Mucosa of descending colon (tissue), 3 donors: ENCODE measurements around the gene SEMA3C. TPM values are rescaled to one million over a fixed set of nuclear protein-coding genes. Genes with fewer than 3 reads are reported as not detected.

Source experiments
- ATAC-seq: fragments of 200-7000 bp; cut with Tn5 transposase; one replicate; pipeline ENCODE4 v1.9.1; 2020; ENCODE audit warnings: mild to moderate bottlenecking, moderate library complexity
- DNase-seq, 3 donors: peaks; one replicate each; pipeline ENCODE4 v3.0.0-alpha.2; 2020
- H3K36me3 ChIP-seq: fragments of 200-600 bp; one replicate; pipeline ENCODE4 v1.8.0; 2021; ENCODE audit warnings: low read depth, mild to moderate bottlenecking
- H3K4me1 ChIP-seq: fragments of 200-600 bp; one replicate; pipeline ENCODE4 v1.8.0; 2021; ENCODE audit warnings: low read depth, mild to moderate bottlenecking
- H3K4me3 ChIP-seq: fragments of 200-600 bp; one replicate; pipeline ENCODE4 v1.8.0; 2021; ENCODE audit warnings: mild to moderate bottlenecking
- H3K9me3 ChIP-seq: fragments of 200-600 bp; one replicate; pipeline ENCODE4 v1.8.0; 2021; ENCODE audit warnings: mild to moderate bottlenecking
- CTCF ChIP-seq: fragments of 200-600 bp; IDR thresholded peaks from one replicate; pipeline ENCODE4 v1.8.0; 2022; ENCODE audit warnings: antibody characterized with exemption, mild to moderate bottlenecking
- intact Hi-C, 2 donors: fragments of 100-400 bp; cut with DNase I in 1 of 2; cut with micrococcal nuclease in 1 of 2; formaldehyde crosslinking; loops; one replicate each; pipeline versions ENCODE4 v1.11.0 to v1.11.1; 2022; cut with DNase I, micrococcal nuclease
- total RNA-seq, 3 donors: library from RNA; stranded (reverse); fragmentation: NEBNext Ultra II Directional in 2 of 3; extraction: Animal tissue kit (Norgen Biotek cat#: 25700) in 2 of 3; gene quantifications; one replicate each; pipeline versions ENCODE4 v1.2.1 to v1.2.4, GENCODE V29; 2021 to 2023
- donor health status: DM: no; HTN: no; CAD: no; lungs with moderate emphysema.
- donor health status: DM: no; HTN: no; CAD: no.
- donor health status: DM: no; HTN: yes; CAD: no.

The SEMA3C gene
- total RNA-seq, 3 donors from 2014 or later, result 72.4 to 150 (median 83.7) TPM

GRCh38 chr7:80781561-80781979, 137.3 kb downstream of the SEMA3C start:
- Histone ChIP-seq H3K4me1 (no peaks in the 10 kb centered on the region), H3K4me3 (no peak overlapping the region), H3K36me3 (no peaks in the 10 kb centered on the region), H3K9me3 (no peaks in the 10 kb centered on the region)
- peak in 1 of 3 donors; percentile 5 for DNase-seq
- intact Hi-C loops, result no loop called here
- TF ChIP-seq CTCF, result no peak
- no peak for ATAC-seq

- no peaks in the 10 kb centered on the region for H3K4me1 ChIP-seq
- TF ChIP-seq CTCF, result no peak
- DNase-seq (no peak), ATAC-seq (no peak)
- no peaks in the 10 kb centered on the region for H3K9me3 ChIP-seq
- no peaks in the 10 kb centered on the region for H3K36me3 ChIP-seq
- H3K4me3 ChIP-seq, result no peak overlapping the region
- intact Hi-C loops, result no loop called here
These were observed 137.7 kb downstream of the SEMA3C start for GRCh38 chr7:80781146-80781545.

DNA sequence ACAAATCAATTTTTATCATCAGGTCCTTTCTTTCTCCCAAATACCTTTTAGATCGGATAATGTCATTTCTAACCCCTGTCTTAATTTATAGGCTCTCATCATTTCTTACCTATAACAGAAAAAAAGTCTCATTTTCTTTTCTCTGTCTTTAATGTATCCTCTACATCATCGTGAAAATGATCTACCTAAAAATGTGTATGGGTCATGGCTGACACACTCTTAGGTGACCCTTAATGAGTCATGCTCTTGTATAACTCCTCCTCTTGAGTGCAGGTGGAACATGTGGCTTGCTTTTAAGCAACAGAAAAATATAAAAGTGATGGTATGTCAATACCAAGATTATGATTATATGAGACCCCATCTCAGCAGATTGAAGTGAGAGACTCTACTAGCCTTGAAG, 139.4 kb downstream of the SEMA3C start:
- Histone ChIP-seq H3K4me3 (no peak overlapping the region), H3K4me1 (no peaks in the 10 kb centered on the region), H3K36me3 (no peaks in the 10 kb centered on the region), H3K9me3 (no peaks in the 10 kb centered on the region)
- DNase-seq (no peak), ATAC-seq (no peak)
- intact Hi-C loops, result no loop called here
- TF ChIP-seq CTCF, result no peak

- no peaks in the 10 kb centered on the region for H3K9me3 ChIP-seq
- intact Hi-C loops, result no loop called here
- no peaks in the 10 kb centered on the region for H3K36me3 ChIP-seq
- no peak for ATAC-seq
- DNase-seq, result no peak
- H3K4me1 ChIP-seq, result no peaks in the 10 kb centered on the region
- no peak for TF ChIP-seq CTCF
- H3K4me3 ChIP-seq, result no peak overlapping the region
These were observed 143.0 kb downstream of the SEMA3C start for GRCh38 chr7:80775897-80776296.

GRCh38 chr7:80775482-80775881, 143.4 kb downstream of the SEMA3C start:
- H3K36me3 ChIP-seq, result no peaks in the 10 kb centered on the region
- DNase-seq (no peak), ATAC-seq (no peak)
- H3K4me3 ChIP-seq, result no peak overlapping the region
- no peaks in the 10 kb centered on the region for H3K4me1 ChIP-seq
- intact Hi-C loops, result no loop called here
- TF ChIP-seq CTCF, result no peak
- H3K9me3 ChIP-seq, result no peaks in the 10 kb centered on the region

- no peak for DNase-seq
- H3K4me3 ChIP-seq, result no peak overlapping the region
- no peaks in the 10 kb centered on the region for H3K36me3 ChIP-seq
- no peak for TF ChIP-seq CTCF
- intact Hi-C loops, result no loop called here
- ATAC-seq, result no peak
- H3K9me3 ChIP-seq, result no peaks in the 10 kb centered on the region
- no peaks in the 10 kb centered on the region for H3K4me1 ChIP-seq
These were observed 144.0 kb downstream of the SEMA3C start for GRCh38 chr7:80774843-80775242.
